Activated T-cell treated with anti-CD3 and anti-CD28 coated beads, Interleukin-2, amount 50 U/mL, for 24 hours (primary cell): ENCODE measurements around the gene PTPRJ.
"Not testable (repeated sequence)": the region's sequence is repeated elsewhere in the genome, so short reads cannot be mapped to it uniquely, and the experiment has no call there.

ENCODE experiments used
- DNase-seq: peaks from one replicate; pipeline ENCODE4 v3.0.0-alpha.2; 2020
- H3K27ac Mint-ChIP-seq: 2 replicates; pipeline ENCODE4 v1.8.0; 2020; ENCODE audit warnings: mild to moderate bottlenecking, mixed read lengths
- H3K27me3 Mint-ChIP-seq: 2 replicates; pipeline ENCODE4 v1.8.0; 2020; ENCODE audit warnings: mixed read lengths
- H3K36me3 Mint-ChIP-seq: 2 replicates; pipeline ENCODE4 v1.8.0; 2020; ENCODE audit warnings: low read depth, mixed read lengths
- H3K4me1 Mint-ChIP-seq: 2 replicates; pipeline ENCODE4 v1.8.0; 2020; ENCODE audit warnings: low read depth, mixed read lengths
- H3K4me3 Mint-ChIP-seq: 2 replicates; pipeline ENCODE4 v1.8.0; 2020; ENCODE audit warnings: mild to moderate bottlenecking, moderate library complexity, mixed read lengths
- H3K9me3 Mint-ChIP-seq: 2 replicates; pipeline ENCODE4 v1.8.0; 2020; ENCODE audit warnings: mixed read lengths

The PTPRJ gene

GRCh38 chr11:47951504-47951903 lies 28.9 kb upstream of the PTPRJ start:
- H3K9me3 Mint-ChIP-seq, H3K36me3 Mint-ChIP-seq, H3K27me3 Mint-ChIP-seq, H3K27ac Mint-ChIP-seq, H3K4me3 Mint-ChIP-seq, DNase-seq: not testable (repeated sequence)
- peaks cover 45% of the 10 kb centered on the region for H3K4me1 Mint-ChIP-seq

- H3K36me3 Mint-ChIP-seq, result no peaks in the 10 kb centered on the region
- H3K4me1 Mint-ChIP-seq, result peaks cover 19% of the 10 kb centered on the region
- no peak overlapping the region for H3K27ac Mint-ChIP-seq
- no peaks in the 10 kb centered on the region for H3K9me3 Mint-ChIP-seq
- DNase-seq, result no peak
- H3K4me3 Mint-ChIP-seq, result no peak overlapping the region
- no peaks in the 10 kb centered on the region for H3K27me3 Mint-ChIP-seq
Observed at GRCh38 chr11:47955061-47955755, 25.2 kb upstream of the PTPRJ start.

GRCh38 chr11:47960015-47960414 lies 20.3 kb upstream of the PTPRJ start:
- Mint-ChIP-seq H3K27me3 (no peaks in the 10 kb centered on the region), H3K4me3 (no peak overlapping the region), H3K4me1 (peaks cover 8% of the 10 kb centered on the region), H3K27ac (no peak overlapping the region), H3K36me3 (no peaks in the 10 kb centered on the region), H3K9me3 (no peaks in the 10 kb centered on the region)
- DNase-seq, result no peak

- Mint-ChIP-seq H3K4me1 (no peaks in the 10 kb centered on the region), H3K27ac (no peak overlapping the region), H3K27me3 (no peaks in the 10 kb centered on the region), H3K4me3 (no peak overlapping the region), H3K36me3 (no peaks in the 10 kb centered on the region), H3K9me3 (no peaks in the 10 kb centered on the region)
- no peak for DNase-seq
Observed at GRCh38 chr11:47961383-47961782, 19.0 kb upstream of the PTPRJ start.

- Mint-ChIP-seq H3K4me1 (no peaks in the 10 kb centered on the region), H3K36me3 (no peaks in the 10 kb centered on the region), H3K27ac (no peak overlapping the region), H3K27me3 (no peaks in the 10 kb centered on the region), H3K9me3 (no peaks in the 10 kb centered on the region), H3K4me3 (no peak overlapping the region)
- DNase-seq, result no peak
Observed at GRCh38 chr11:47964546-47964945, 15.8 kb upstream of the PTPRJ start.

GRCh38 chr11:47967577-47968525 lies 12.5 kb upstream of the PTPRJ start:
- H3K27me3 Mint-ChIP-seq, result no peaks in the 10 kb centered on the region
- no peaks in the 10 kb centered on the region for H3K36me3 Mint-ChIP-seq
- no peaks in the 10 kb centered on the region for H3K9me3 Mint-ChIP-seq
- no peak overlapping the region for H3K4me3 Mint-ChIP-seq
- no peak for DNase-seq
- H3K4me1 Mint-ChIP-seq, result no peaks in the 10 kb centered on the region
- H3K27ac Mint-ChIP-seq, result peak overlapping the region; percentile 26

- no peak for DNase-seq
- peaks cover 1% of the 10 kb centered on the region for H3K4me1 Mint-ChIP-seq
- H3K4me3 Mint-ChIP-seq, result no peak overlapping the region
- H3K9me3 Mint-ChIP-seq, result no peaks in the 10 kb centered on the region
- H3K36me3 Mint-ChIP-seq, result no peaks in the 10 kb centered on the region
- H3K27me3 Mint-ChIP-seq, result no peaks in the 10 kb centered on the region
- H3K27ac Mint-ChIP-seq, result no peak overlapping the region
Observed at GRCh38 chr11:47969401-47969800, 11.0 kb upstream of the PTPRJ start.

GRCh38 chr11:47971501-47971900 lies 8.9 kb upstream of the PTPRJ start:
- H3K4me1 Mint-ChIP-seq, result peaks cover 4% of the 10 kb centered on the region
- H3K27ac Mint-ChIP-seq, result no peak overlapping the region
- no peaks in the 10 kb centered on the region for H3K9me3 Mint-ChIP-seq
- H3K36me3 Mint-ChIP-seq, result no peaks in the 10 kb centered on the region
- DNase-seq, result no peak
- H3K27me3 Mint-ChIP-seq, result no peaks in the 10 kb centered on the region
- no peak overlapping the region for H3K4me3 Mint-ChIP-seq

GRCh38 chr11:47973173-47973572 lies 7.2 kb upstream of the PTPRJ start:
- no peak for DNase-seq
- Mint-ChIP-seq H3K36me3 (no peaks in the 10 kb centered on the region), H3K27ac (no peak overlapping the region), H3K9me3 (no peaks in the 10 kb centered on the region), H3K4me1 (peaks cover 4% of the 10 kb centered on the region), H3K27me3 (no peaks in the 10 kb centered on the region), H3K4me3 (no peak overlapping the region)

GRCh38 chr11:47976931-47977330 lies 3.4 kb upstream of the PTPRJ start:
- no peak overlapping the region for H3K27ac Mint-ChIP-seq
- H3K4me3 Mint-ChIP-seq, result no peak overlapping the region

GRCh38 chr11:47977623-47978022 lies 2.7 kb upstream of the PTPRJ start:
- H3K4me1 Mint-ChIP-seq, result peaks cover 16% of the 10 kb centered on the region
- H3K36me3 Mint-ChIP-seq, result peaks cover 7% of the 10 kb centered on the region
- H3K27ac Mint-ChIP-seq, result no peak overlapping the region
- H3K27me3 Mint-ChIP-seq, result no peaks in the 10 kb centered on the region
- no peak for DNase-seq
- no peak overlapping the region for H3K4me3 Mint-ChIP-seq
- no peaks in the 10 kb centered on the region for H3K9me3 Mint-ChIP-seq

More at GRCh38 chr11:47976931-47977330, 3.4 kb upstream of the PTPRJ start:
- DNase-seq, result no peak
- peaks cover 4% of the 10 kb centered on the region for H3K36me3 Mint-ChIP-seq
- no peaks in the 10 kb centered on the region for H3K9me3 Mint-ChIP-seq
- peaks cover 11% of the 10 kb centered on the region for H3K4me1 Mint-ChIP-seq
- no peaks in the 10 kb centered on the region for H3K27me3 Mint-ChIP-seq

- peak overlapping the region; percentile 24 for H3K27ac Mint-ChIP-seq
- H3K9me3 Mint-ChIP-seq, result no peaks in the 10 kb centered on the region
- no peak for DNase-seq
- H3K36me3 Mint-ChIP-seq, result peaks cover 23% of the 10 kb centered on the region
- peak overlapping the region; percentile 63 for H3K4me3 Mint-ChIP-seq
- no peaks in the 10 kb centered on the region for H3K27me3 Mint-ChIP-seq
- H3K4me1 Mint-ChIP-seq, result peaks cover 31% of the 10 kb centered on the region
Observed at GRCh38 chr11:47979378-47980087, 826 bp upstream of the PTPRJ start.

- Mint-ChIP-seq H3K27me3 (no peaks in the 10 kb centered on the region), H3K27ac (no peak overlapping the region), H3K4me1 (peaks cover 32% of the 10 kb centered on the region), H3K36me3 (peaks cover 25% of the 10 kb centered on the region), H3K4me3 (peak overlapping the region; percentile 91), H3K9me3 (no peaks in the 10 kb centered on the region)
- no peak for DNase-seq
Observed at GRCh38 chr11:47980907-47981621, 705 bp downstream of the PTPRJ start.
